AG04450 (cell line): Measurements from ENCODE around the gene ATPAF2. TPM values are rescaled to one million over a fixed set of nuclear protein-coding genes. Genes with fewer than 3 reads are reported as not detected.

Source experiments
- CTCF ChIA-PET: fragments of 300-600, 350-600 bp; formaldehyde crosslinking; extraction: SDS; loops from one replicate; lab custom pipeline; 2022; ENCODE audit warnings: antibody characterized with exemption, inconsistent platforms; lab: Charles Lee
- POLR2A ChIA-PET: fragments of 350-600 bp; formaldehyde crosslinking; extraction: SDS; loops from one replicate; lab custom pipeline; 2021; ENCODE audit warnings: antibody characterized with exemption, inconsistent platforms; lab: Yijun Ruan, JAX
- DNase-seq: peaks from one replicate; pipeline ENCODE4 v3.0.0-alpha.2; 2011; ENCODE audit warnings: low read depth, low spot score
- H3K27ac ChIP-seq: one replicate; pipeline ENCODE4 v1.5.1; 2012; ENCODE audit warnings: low read depth, low read length, control low read depth
- H3K27me3 ChIP-seq: one replicate; pipeline ENCODE4 v1.6.0; 2012; ENCODE audit warnings: low read length; ENCODE audit not compliant: control insufficient read depth, insufficient read depth
- H3K4me3 ChIP-seq: 2 replicates; pipeline ENCODE4 v1.5.1; 2011; ENCODE audit warnings: mild to moderate bottlenecking, low read depth, low read length, control low read depth
- H3K9me3 ChIP-seq: 2 replicates; pipeline ENCODE4 v1.5.1; 2012; ENCODE audit warnings: low read length; ENCODE audit not compliant: control insufficient read depth, insufficient read depth
- CTCF ChIP-seq: IDR thresholded peaks from 2 replicates; pipeline ENCODE4 v1.5.1; 2011; ENCODE audit warnings: low read depth, low read length, control low read depth, inconsistent platforms
- polyA plus RNA-seq: library from polyadenylated mRNA; depleted of rRNA; stranded (reverse); fragments of >200 nt; gene quantifications from 2 replicates; pipeline ENCODE4 v1.2.3, GENCODE V29; 2011

The ATPAF2 gene
- polyA plus RNA-seq, 1 experiment = 16.6 TPM

GRCh38 chr17:18021372-18021771 lies 17.6 kb downstream of the ATPAF2 start:
- no peaks in the 10 kb centered on the region for H3K27me3 ChIP-seq
- TF ChIP-seq CTCF = no peak
- H3K9me3 ChIP-seq = no peaks in the 10 kb centered on the region
- H3K27ac ChIP-seq = no peak overlapping the region
- POLR2A ChIA-PET = interaction anchor here (0.6 kb wide), 1 partner anchor 210 kb away, joined by 4 read pairs; no protein-coding TSS in a partner anchor
- CTCF ChIA-PET = interaction anchor here (0.9 kb wide), 1 partner anchor 131 kb away, joined by 3 read pairs; no protein-coding TSS in a partner anchor
- no peak for DNase-seq
- H3K4me3 ChIP-seq = no peak overlapping the region

GRCh38 chr17:18020971-18021370 lies 18.0 kb downstream of the ATPAF2 start:
- Histone ChIP-seq H3K9me3 (no peaks in the 10 kb centered on the region), H3K4me3 (no peak overlapping the region), H3K27me3 (no peaks in the 10 kb centered on the region), H3K27ac (no peak overlapping the region)
- ChIA-PET CTCF (no interaction called here), POLR2A (interaction anchor here (0.6 kb wide), 1 partner anchor 210 kb away, joined by 4 read pairs; no protein-coding TSS in a partner anchor)
- TF ChIP-seq CTCF = no peak
- DNase-seq = no peak

DNA sequence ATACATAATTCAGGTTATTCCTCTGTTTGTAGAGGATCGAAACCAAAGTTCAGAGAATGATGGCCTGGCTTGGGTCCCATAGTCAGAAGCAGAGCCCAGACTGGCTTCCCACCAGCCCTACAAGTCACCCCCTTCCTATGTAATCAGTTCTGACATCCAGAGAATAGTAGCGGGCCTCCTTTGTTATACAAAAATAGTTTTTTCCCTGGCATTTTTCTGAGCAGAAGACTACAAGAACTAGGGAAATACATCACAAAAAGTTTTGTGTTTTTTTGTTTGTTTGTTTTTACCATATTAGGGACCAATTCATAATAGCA lies 19.2 kb downstream of the ATPAF2 start:
- TF ChIP-seq CTCF = no peak
- POLR2A ChIA-PET = no interaction called here
- no peak overlapping the region for H3K4me3 ChIP-seq
- H3K27me3 ChIP-seq = no peaks in the 10 kb centered on the region
- no peaks in the 10 kb centered on the region for H3K9me3 ChIP-seq
- CTCF ChIA-PET = no interaction called here
- H3K27ac ChIP-seq = no peak overlapping the region
- DNase-seq = no peak

GRCh38 chr17:18018411-18018921 lies 20.5 kb downstream of the ATPAF2 start:
- Histone ChIP-seq H3K9me3 (no peaks in the 10 kb centered on the region), H3K27ac (no peak overlapping the region), H3K4me3 (no peak overlapping the region), H3K27me3 (no peaks in the 10 kb centered on the region)
- POLR2A ChIA-PET = no interaction called here
- DNase-seq = no peak
- CTCF ChIA-PET = interaction anchor here (0.8 to 1.0 kb wide), 2 partner anchors 12 to 15 kb away, joined by 3 to 8 read pairs; no protein-coding TSS in a partner anchor
- TF ChIP-seq CTCF = no peak

DNA sequence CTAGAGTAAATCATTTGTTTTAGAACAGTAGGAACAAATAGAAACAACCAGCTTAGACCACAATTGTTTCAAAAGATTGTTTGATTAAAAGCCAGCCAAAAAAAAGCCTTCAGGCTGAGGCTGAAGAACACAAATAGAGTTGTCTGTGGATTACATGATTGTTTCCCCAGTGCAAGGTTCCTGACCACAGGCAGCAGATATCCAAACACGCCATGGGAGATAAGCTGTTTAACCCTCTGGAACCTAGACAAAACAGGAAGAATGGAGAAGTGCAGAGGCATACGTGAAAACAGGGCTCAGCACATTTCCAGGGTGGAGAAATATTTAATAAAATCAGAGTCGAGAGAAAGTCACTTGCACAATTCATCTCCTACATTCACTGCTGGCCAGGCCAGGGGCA lies 21.0 kb downstream of the ATPAF2 start:
- no peaks in the 10 kb centered on the region for H3K9me3 ChIP-seq
- H3K4me3 ChIP-seq = no peak overlapping the region
- no peaks in the 10 kb centered on the region for H3K27me3 ChIP-seq
- ChIA-PET CTCF (interaction anchor here (1.0 kb wide), 1 partner anchor 15 kb away, joined by 3 read pairs; no protein-coding TSS in a partner anchor), POLR2A (no interaction called here)
- TF ChIP-seq CTCF = no peak
- DNase-seq = no peak
- no peak overlapping the region for H3K27ac ChIP-seq
